Upper lobe of right lung (tissue), 1 donor: ENCODE data around the gene GET4. TPM values are rescaled to one million over a fixed set of nuclear protein-coding genes. Genes with fewer than 3 reads are reported as not detected.

Source experiments
- ATAC-seq: fragments of 200-7000 bp; cut with Tn5 transposase; one replicate; pipeline ENCODE4 v1.9.1; 2020; ENCODE audit warnings: mild to moderate bottlenecking, moderate library complexity
- DNase-seq: peaks from one replicate; pipeline ENCODE4 v3.0.0-alpha.2; 2020
- H3K27ac ChIP-seq: fragments of 200-600 bp; one replicate; pipeline ENCODE4 v1.8.0; 2022
- H3K27me3 ChIP-seq: fragments of 200-600 bp; one replicate; pipeline ENCODE4 v1.8.0; 2022; ENCODE audit warnings: mild to moderate bottlenecking
- H3K36me3 ChIP-seq: fragments of 200-600 bp; one replicate; pipeline ENCODE4 v1.8.0; 2022
- H3K4me1 ChIP-seq: fragments of 200-600 bp; one replicate; pipeline ENCODE4 v1.8.0; 2022
- H3K4me3 ChIP-seq: fragments of 200-600 bp; one replicate; pipeline ENCODE4 v1.8.0; 2022; ENCODE audit warnings: mild to moderate bottlenecking
- H3K9me3 ChIP-seq: fragments of 200-600 bp; one replicate; pipeline ENCODE4 v1.8.0; 2022
- CTCF ChIP-seq: fragments of 200-600 bp; IDR thresholded peaks from one replicate; pipeline ENCODE4 v1.8.0; 2022; ENCODE audit warnings: antibody characterized with exemption
- intact Hi-C: fragments of 100-400 bp; cut with DNase I; formaldehyde crosslinking; loops from one replicate; pipeline ENCODE4 v1.11.0; 2022
- total RNA-seq: library from RNA; stranded (reverse); fragmentation: NEBNext Ultra II Directional; extraction: Animal tissue kit (Norgen Biotek cat#: 25700); gene quantifications from one replicate; pipeline ENCODE4 v1.2.1, GENCODE V29; 2021
- donor health status: DM: no; HTN: yes; CAD: no; lungs with severe emphysema.

The GET4 gene
- total RNA-seq, 1 donor from 2014 or later, result 35.1 TPM

GRCh38 chr7:897771-898376 is 21.5 kb downstream of the GET4 start:
- intact Hi-C loops, result no loop called here
- Histone ChIP-seq H3K27ac (no peak overlapping the region), H3K4me3 (no peak overlapping the region), H3K27me3 (no peaks in the 10 kb centered on the region), H3K36me3 (peaks cover 37% of the 10 kb centered on the region), H3K4me1 (peaks cover 4% of the 10 kb centered on the region), H3K9me3 (no peaks in the 10 kb centered on the region)
- ATAC-seq (no peak), DNase-seq (no peak)
- no peak for TF ChIP-seq CTCF

GRCh38 chr7:898460-898854 is 22.1 kb downstream of the GET4 start:
- H3K4me3 ChIP-seq, result no peak overlapping the region
- intact Hi-C loops, result no loop called here
- ATAC-seq (no peak), DNase-seq (no peak)
- peaks cover 4% of the 10 kb centered on the region for H3K4me1 ChIP-seq
- no peak overlapping the region for H3K27ac ChIP-seq
- no peak for TF ChIP-seq CTCF
- H3K27me3 ChIP-seq, result no peaks in the 10 kb centered on the region
- no peaks in the 10 kb centered on the region for H3K9me3 ChIP-seq
- H3K36me3 ChIP-seq, result peaks cover 37% of the 10 kb centered on the region

GRCh38 chr7:898855-899681 is 22.7 kb downstream of the GET4 start:
- H3K4me3 ChIP-seq, result no peak overlapping the region
- no peak for DNase-seq
- H3K4me1 ChIP-seq, result peaks cover 4% of the 10 kb centered on the region
- TF ChIP-seq CTCF, result no peak
- no peak for ATAC-seq
- H3K9me3 ChIP-seq, result no peaks in the 10 kb centered on the region
- H3K36me3 ChIP-seq, result peaks cover 31% of the 10 kb centered on the region
- H3K27me3 ChIP-seq, result no peaks in the 10 kb centered on the region
- intact Hi-C loops, result no loop called here
- H3K27ac ChIP-seq, result no peak overlapping the region

GRCh38 chr7:899806-900205 is 23.5 kb downstream of the GET4 start:
- intact Hi-C loops, result no loop called here

GRCh38 chr7:900331-901040 is 24.1 kb downstream of the GET4 start:
- no peak overlapping the region for H3K4me3 ChIP-seq
- no peaks in the 10 kb centered on the region for H3K9me3 ChIP-seq
- no peak for DNase-seq
- no peak for TF ChIP-seq CTCF
- no peak overlapping the region for H3K27ac ChIP-seq
- peaks cover 19% of the 10 kb centered on the region for H3K36me3 ChIP-seq
- intact Hi-C loops, result no loop called here
- no peak for ATAC-seq
- H3K4me1 ChIP-seq, result peaks cover 4% of the 10 kb centered on the region
- no peaks in the 10 kb centered on the region for H3K27me3 ChIP-seq

More at GRCh38 chr7:899806-900205, 23.5 kb downstream of the GET4 start:
- H3K4me3 ChIP-seq, result no peak overlapping the region
- peaks cover 25% of the 10 kb centered on the region for H3K36me3 ChIP-seq
- TF ChIP-seq CTCF, result no peak
- no peaks in the 10 kb centered on the region for H3K27me3 ChIP-seq
- no peak overlapping the region for H3K27ac ChIP-seq
- H3K9me3 ChIP-seq, result no peaks in the 10 kb centered on the region
- ATAC-seq, result no peak
- DNase-seq, result no peak
- peaks cover 4% of the 10 kb centered on the region for H3K4me1 ChIP-seq
